GM18867 (cell line): ENCODE data around the gene EXOC2.
"Not testable (repeated sequence)": the region's sequence is repeated elsewhere in the genome, so short reads cannot be mapped to it uniquely, and the experiment has no call there.

Experiments used
- ATAC-seq: cut with Tn5 transposase; IDR thresholded peaks from one replicate; pipeline ENCODE4 v1.9.1; 2021; ENCODE audit warnings: mild to moderate bottlenecking, moderate library complexity; ENCODE audit not compliant: unreplicated experiment

EXOC2 gene

GRCh38 chr6:683742-684440 is 9.0 kb downstream of the EXOC2 start:
- ATAC-seq = no peak

GRCh38 chr6:680666-681340 is 12.1 kb downstream of the EXOC2 start:
- no peak for ATAC-seq

DNA sequence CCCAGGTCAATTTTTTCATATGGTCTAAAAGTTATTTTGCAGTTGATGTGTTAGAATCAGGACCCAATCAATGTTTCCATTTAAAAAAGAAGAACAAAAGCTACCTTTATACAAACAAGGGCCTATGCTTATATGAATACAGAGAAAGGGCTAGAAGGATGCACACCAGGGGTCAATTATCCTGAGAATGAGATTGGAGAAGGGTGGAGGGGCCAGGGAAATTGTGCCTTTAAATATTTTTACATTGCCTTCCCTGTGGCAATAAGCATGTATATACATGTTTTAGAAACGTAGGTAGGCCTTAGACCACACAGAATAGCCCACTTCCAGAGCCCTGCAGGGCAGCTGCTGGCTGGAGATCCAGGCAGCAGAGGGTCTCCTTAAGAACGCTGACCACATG is 12.7 kb downstream of the EXOC2 start:
- ATAC-seq = no peak

DNA sequence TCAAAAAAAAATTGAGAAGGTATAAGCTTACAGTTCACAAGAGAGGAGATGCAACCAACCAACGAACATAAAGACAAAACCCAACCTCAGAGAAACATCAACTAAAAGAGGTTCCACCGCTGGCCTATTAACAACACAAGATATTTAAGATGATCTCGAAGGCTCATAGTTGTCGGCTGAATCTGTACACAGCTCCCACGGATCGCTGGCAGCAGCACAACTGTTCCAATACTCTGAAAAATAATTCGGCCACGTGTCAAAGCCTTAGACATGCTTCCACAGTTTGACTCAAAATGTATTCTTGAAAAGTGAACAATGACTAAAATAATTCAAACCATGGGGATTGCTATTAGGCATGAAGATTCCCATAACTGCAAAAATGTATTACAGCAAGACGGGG is 13.7 kb downstream of the EXOC2 start:
- no peak for ATAC-seq

- ATAC-seq = no peak
These were observed 14.4 kb downstream of the EXOC2 start for GRCh38 chr6:678520-678919.

DNA sequence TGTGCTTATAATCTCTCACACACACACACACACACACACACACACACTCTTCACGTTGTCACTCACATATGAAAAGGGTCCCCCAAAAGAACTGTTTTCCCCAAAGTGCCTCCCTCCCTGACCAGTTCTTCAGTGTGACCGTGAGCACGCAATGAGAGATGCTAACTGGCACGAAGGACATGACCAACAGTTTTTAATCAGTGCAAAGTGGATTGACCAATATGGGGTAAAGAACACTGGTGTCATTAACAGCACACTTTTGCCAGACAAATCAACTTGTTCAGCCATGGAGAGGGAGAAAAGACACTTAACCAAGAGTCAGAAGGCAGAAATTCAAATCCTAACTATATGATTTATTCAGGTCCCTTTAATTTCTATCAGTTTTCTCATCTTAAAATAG is 15.0 kb downstream of the EXOC2 start:
- ATAC-seq = no peak

GRCh38 chr6:674956-675355 is 18.0 kb downstream of the EXOC2 start:
- no peak for ATAC-seq

DNA sequence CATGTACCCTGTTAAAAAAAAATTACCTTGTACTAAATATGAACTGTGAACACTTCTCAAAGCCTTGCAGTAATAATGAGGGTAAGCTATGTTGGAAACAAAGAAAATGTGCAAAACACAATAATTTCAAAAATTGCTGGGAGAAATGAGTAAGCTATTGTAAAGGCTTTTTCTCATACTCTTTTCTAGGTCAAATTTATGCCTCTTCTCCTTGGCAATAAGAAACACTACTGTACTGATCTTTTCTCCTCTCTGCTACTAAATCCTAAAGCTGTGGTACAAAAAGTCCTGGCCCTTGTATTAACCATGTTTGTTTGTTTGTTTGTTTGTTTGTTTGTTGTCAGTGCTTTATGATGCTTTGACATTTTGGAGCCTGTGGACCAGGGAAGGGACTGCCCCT is 18.5 kb downstream of the EXOC2 start:
- no peak for ATAC-seq

GRCh38 chr6:667253-667927 is 25.5 kb downstream of the EXOC2 start:
- ATAC-seq = no peak

DNA sequence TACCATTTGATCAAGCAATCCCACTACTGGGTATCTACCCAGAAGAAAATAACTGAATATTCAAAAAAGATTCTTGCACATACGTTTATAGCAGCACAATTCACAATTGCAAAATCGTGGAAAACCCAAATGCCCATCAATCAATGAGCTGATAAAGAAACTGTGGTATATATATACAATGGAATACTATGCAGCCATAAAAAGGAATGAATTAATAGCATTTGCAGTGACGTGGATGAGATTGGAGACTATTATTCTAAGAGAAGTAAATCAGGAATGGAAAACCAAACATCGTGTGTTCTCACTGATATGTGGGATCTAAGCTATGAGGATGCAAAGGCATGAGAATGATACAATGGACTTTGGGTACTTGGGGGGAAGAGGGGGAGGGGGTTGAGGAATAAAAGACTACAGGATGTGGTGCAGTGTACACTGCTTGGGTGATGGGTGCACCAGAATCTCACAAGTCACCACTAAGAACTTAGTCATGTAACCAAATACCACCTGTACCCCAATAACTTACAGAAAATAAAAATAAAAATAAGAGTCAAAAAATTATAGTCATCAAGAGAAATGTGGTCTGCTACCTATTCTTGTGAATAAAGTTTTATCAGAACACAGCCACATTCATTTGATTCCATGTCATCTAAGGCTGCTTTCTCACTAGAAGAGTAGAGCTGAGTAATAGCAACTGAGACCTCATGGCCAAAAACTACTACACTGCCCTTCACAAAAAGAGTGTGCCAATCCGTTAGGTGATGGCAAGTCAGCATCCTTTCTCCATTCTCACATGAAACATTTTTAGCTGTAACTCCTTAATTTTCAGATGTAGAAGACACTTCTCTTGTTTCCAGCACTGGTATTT is 27.3 kb downstream of the EXOC2 start:
- no peak for ATAC-seq

- not testable (repeated sequence) for ATAC-seq
These were observed 29.2 kb downstream of the EXOC2 start for GRCh38 chr6:663788-664187.

DNA sequence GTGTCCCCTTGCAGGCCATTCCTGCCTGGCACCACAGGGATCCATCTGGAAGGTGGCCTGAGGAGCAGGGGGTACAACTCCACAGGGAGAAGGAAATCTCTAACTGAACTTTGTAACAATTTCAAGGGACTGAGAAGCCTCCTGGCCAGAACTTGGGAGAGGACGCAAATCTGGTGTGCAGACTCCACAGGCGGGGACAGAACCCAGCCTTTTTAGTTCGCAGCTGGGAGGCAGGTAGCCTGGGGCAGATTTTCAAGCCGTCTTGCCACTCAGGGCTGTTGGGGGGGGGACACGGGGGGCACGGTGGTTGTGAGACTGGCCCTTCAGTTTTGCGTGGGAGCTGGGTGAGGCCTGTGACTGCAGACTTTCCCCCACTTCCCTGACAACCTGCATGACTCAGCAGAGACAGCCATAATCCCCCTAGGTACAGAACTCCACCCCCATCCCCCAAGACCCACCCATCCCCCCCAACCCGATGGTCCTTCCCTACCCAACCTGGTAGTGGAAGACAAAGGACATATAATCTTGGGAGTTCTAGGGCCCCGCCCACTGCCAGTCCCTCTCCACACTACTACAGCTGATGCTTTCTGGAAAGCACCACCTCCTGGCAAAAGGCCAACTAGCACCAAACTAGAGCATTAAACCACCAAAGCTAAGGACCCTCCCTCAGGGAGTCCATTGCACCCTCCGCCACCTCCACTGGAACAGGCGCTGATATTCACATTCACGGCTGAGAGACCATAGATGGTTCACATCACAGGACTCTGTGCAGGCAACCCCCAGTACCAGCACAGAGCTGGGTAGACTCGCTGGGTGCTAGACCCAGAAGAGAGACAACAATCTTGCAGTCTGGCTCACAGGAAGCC is 33.0 kb downstream of the EXOC2 start:
- no peak for ATAC-seq

DNA sequence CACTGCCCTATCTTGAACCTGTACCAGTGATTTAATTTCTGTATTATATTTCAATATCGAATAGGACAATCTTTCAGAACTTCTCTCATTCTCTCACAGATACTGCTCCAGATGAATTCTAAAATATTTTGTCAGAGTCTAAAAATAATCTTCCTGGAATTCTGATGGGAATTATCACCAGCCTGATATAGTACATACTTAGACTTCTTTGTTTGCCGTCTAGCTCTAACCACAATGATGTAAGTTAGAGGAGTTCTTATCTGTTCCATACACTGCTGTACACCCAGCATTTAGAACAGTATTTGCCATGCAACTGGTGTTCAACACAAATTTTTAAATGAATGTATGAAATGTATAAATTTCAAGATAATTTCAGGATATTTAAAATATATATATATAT is 34.7 kb downstream of the EXOC2 start:
- ATAC-seq = no peak

GRCh38 chr6:657743-658142 is 35.2 kb downstream of the EXOC2 start:
- no peak for ATAC-seq

GRCh38 chr6:656460-657252 is 36.3 kb downstream of the EXOC2 start, which contains the start of gene HUS1B:
Gene HUS1B (minus strand): TSS chr6:657100. CDS start chr6:656944, 156 bp downstream.
- no peak for ATAC-seq

- no peak for ATAC-seq
These were observed 38.8 kb downstream of the EXOC2 start for GRCh38 chr6:654136-654535.

- no peak for ATAC-seq
These were observed 40.1 kb downstream of the EXOC2 start for GRCh38 chr6:652865-653264.

DNA sequence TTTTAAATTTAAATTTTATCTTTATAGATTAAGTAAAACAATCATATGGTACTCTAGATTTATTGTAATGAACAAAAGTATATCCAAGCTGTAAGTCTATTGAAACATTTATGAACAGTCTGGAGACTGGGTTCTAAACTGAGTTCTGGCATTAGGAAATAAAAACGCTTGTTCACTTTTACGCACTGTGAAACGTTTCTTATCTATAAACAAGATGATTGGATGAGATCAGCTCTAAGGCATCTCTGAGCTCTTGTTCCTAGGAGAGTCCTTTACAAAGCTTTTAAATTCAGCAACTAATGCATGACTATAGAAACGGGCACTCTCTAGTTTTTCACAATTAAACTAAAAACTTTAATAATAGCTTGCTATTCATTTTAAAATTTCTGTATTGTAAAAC is 42.8 kb downstream of the EXOC2 start:
- ATAC-seq = no peak

DNA sequence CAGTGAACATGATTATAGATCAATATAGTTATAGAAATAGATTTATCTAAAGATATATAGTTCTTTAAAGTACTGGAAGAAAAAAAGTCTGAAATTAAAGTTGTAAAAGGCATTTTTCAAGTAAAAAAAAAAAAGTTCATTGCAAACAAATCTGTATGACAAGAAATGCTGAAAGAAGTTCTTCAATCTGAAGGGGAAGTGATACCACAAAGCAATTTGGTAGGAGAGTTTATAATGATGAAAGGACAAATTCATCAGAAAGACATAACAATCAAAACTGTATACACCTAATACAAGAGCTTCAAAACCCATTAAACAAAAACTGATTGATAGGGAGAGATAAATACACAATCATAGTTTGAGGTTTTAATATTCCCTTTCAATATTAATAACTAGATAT is 50.1 kb downstream of the EXOC2 start:
- ATAC-seq = no peak
